Activated naive CD4-positive, alpha-beta T cell treated with anti-CD3 and anti-CD28 coated beads, Interleukin-2, amount 10 ng/mL, durations not matched to agents 7 days and 5 days (primary cell): ENCODE measurements around the gene CAMK2B.

Experiments
- CTCF ChIA-PET: fragments of 350-600 bp; sonication (Branson Sonifier 250); formaldehyde crosslinking; loops from one replicate; lab custom pipeline; 2021; ENCODE audit warnings: antibody characterized with exemption; lab: Charles Lee
- DNase-seq: peaks from one replicate; pipeline ENCODE4 v3.0.0-alpha.2; 2020
- H3K27ac Mint-ChIP-seq: one replicate; pipeline ENCODE4 v1.8.0; 2021; ENCODE audit warnings: mild to moderate bottlenecking, moderate library complexity, mixed read lengths
- H3K27me3 Mint-ChIP-seq: one replicate; pipeline ENCODE4 v1.8.0; 2021; ENCODE audit warnings: mild to moderate bottlenecking, mixed read lengths
- H3K36me3 Mint-ChIP-seq: one replicate; pipeline ENCODE4 v1.8.0; 2021; ENCODE audit warnings: mixed read lengths
- H3K4me1 Mint-ChIP-seq: one replicate; pipeline ENCODE4 v1.8.0; 2021; ENCODE audit warnings: mixed read lengths
- H3K4me3 Mint-ChIP-seq: one replicate; pipeline ENCODE4 v1.8.0; 2021; ENCODE audit warnings: mild to moderate bottlenecking, moderate library complexity, mixed read lengths
- H3K9me3 Mint-ChIP-seq: one replicate; pipeline ENCODE4 v1.8.0; 2021; ENCODE audit warnings: mixed read lengths

Gene CAMK2B

GRCh38 chr7:44324204-44324480, 1.3 kb downstream of the CAMK2B start:
- Mint-ChIP-seq H3K4me1 (peaks cover 4% of the 10 kb centered on the region), H3K27ac (no peak overlapping the region), H3K9me3 (no peaks in the 10 kb centered on the region), H3K4me3 (peak overlapping the region; percentile 52), H3K27me3 (peaks cover 72% of the 10 kb centered on the region), H3K36me3 (no peaks in the 10 kb centered on the region)
- CTCF ChIA-PET, result no interaction called here
- no peak for DNase-seq

DNA sequence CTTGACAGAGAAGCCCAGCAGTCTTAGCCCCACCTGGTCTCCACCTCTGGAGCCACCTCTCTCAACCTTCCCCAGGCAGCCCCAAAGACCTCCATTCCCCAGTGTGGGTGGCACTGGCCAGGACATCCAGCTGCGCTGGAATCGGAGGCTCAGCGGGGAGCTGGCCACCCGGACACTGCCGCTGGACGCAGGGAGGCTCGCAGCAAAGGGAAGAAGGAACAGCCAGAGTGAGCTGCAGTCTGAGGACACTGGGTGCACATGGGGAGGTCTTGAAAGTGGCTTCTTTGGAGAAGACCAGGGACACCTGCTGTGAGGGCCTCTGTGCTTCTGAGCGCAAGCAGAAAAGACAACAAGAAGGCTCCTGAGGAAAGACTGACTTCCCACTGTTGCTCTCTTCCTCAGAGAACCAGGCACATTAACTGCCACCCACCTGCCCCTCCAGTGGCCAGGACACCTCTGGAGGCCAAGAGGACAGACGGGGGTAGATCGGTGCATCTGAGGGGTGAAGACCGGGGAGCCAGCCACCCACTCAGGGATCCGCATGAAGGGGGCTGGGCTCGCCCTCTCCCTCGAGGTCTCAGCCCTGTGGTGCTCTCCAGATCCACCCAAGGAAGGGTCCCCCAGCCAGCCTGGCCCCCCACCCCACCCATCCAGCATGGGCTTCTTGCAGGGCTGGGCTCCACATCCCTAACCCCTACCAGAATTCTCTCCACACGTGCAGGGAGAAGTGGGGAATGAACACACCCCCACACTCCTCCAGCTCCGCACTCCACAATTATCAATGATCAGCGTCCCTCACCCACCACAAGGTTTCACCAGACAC, 1.8 kb downstream of the CAMK2B start:
- no peak for DNase-seq
- no peaks in the 10 kb centered on the region for H3K36me3 Mint-ChIP-seq
- peak overlapping the region; percentile 52 for H3K27ac Mint-ChIP-seq
- no peak overlapping the region for H3K4me3 Mint-ChIP-seq
- H3K4me1 Mint-ChIP-seq, result peaks cover 4% of the 10 kb centered on the region
- CTCF ChIA-PET, result no interaction called here
- H3K27me3 Mint-ChIP-seq, result peaks cover 70% of the 10 kb centered on the region
- no peaks in the 10 kb centered on the region for H3K9me3 Mint-ChIP-seq

GRCh38 chr7:44322631-44323363, 2.6 kb downstream of the CAMK2B start:
- CTCF ChIA-PET, result no interaction called here
- Mint-ChIP-seq H3K9me3 (no peaks in the 10 kb centered on the region), H3K4me1 (peaks cover 4% of the 10 kb centered on the region), H3K36me3 (no peaks in the 10 kb centered on the region), H3K27me3 (peaks cover 73% of the 10 kb centered on the region), H3K4me3 (no peak overlapping the region), H3K27ac (no peak overlapping the region)
- DNase-seq, result no peak

- H3K36me3 Mint-ChIP-seq, result no peaks in the 10 kb centered on the region
- CTCF ChIA-PET, result interaction anchor here (0.7 kb wide), 1 partner anchor 8 kb away, joined by 3 read pairs; no protein-coding TSS in a partner anchor
These were observed 3.6 kb downstream of the CAMK2B start for GRCh38 chr7:44321796-44322195.

DNA sequence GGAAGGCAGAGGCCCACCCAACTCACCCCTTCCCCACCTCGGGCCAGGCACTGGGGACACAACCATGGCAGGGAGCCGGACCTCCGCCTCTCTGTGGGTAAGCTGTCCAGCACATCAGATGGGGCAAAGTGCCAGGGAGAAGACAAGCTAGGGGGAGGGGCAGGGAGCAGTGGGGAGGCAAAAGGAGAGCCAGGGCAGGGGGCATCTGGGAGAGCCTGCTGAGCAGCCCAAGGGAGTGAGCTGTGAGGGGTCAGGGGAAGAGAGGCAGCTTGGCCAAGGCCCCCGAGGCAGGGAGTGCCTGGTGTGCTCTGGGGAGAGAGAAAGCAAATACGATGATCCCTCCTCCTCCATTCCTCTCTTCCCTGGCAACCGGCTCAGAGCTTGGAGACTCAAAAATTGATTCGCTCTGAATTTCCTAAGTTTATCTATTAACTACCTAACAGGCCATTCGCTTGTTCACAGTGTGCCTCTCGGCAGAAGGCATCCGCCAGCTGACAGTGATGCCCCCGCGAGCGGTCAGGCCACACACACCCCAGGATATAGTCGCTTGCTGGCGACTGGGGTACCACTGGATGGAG, 4.5 kb downstream of the CAMK2B start:
- no peaks in the 10 kb centered on the region for H3K36me3 Mint-ChIP-seq
- no peak overlapping the region for H3K27ac Mint-ChIP-seq
- no peak for DNase-seq
- peaks cover 2% of the 10 kb centered on the region for H3K4me1 Mint-ChIP-seq
- CTCF ChIA-PET, result interaction anchor here (0.7 to 1.6 kb wide), 2 partner anchors 9 to 80 kb away, joined by 3 to 4 read pairs; no protein-coding TSS in a partner anchor
- H3K27me3 Mint-ChIP-seq, result peaks cover 57% of the 10 kb centered on the region
- no peak overlapping the region for H3K4me3 Mint-ChIP-seq
- no peaks in the 10 kb centered on the region for H3K9me3 Mint-ChIP-seq

More at GRCh38 chr7:44321796-44322195, 3.6 kb downstream of the CAMK2B start:
- H3K4me3 Mint-ChIP-seq, result no peak overlapping the region
- no peaks in the 10 kb centered on the region for H3K9me3 Mint-ChIP-seq
- peaks cover 4% of the 10 kb centered on the region for H3K4me1 Mint-ChIP-seq
- peaks cover 63% of the 10 kb centered on the region for H3K27me3 Mint-ChIP-seq
- no peak for DNase-seq
- H3K27ac Mint-ChIP-seq, result no peak overlapping the region

GRCh38 chr7:44320141-44320540, 5.3 kb downstream of the CAMK2B start:
- H3K27me3 Mint-ChIP-seq, result peaks cover 52% of the 10 kb centered on the region
- H3K27ac Mint-ChIP-seq, result no peak overlapping the region
- H3K4me1 Mint-ChIP-seq, result no peaks in the 10 kb centered on the region
- no peaks in the 10 kb centered on the region for H3K9me3 Mint-ChIP-seq
- CTCF ChIA-PET, result interaction anchor here (1.6 kb wide), 1 partner anchor 79 kb away, joined by 4 read pairs; no protein-coding TSS in a partner anchor
- H3K36me3 Mint-ChIP-seq, result no peaks in the 10 kb centered on the region
- no peak overlapping the region for H3K4me3 Mint-ChIP-seq
- DNase-seq, result no peak

GRCh38 chr7:44318332-44318731, 7.1 kb downstream of the CAMK2B start:
- Mint-ChIP-seq H3K4me3 (no peak overlapping the region), H3K27me3 (peaks cover 43% of the 10 kb centered on the region), H3K4me1 (no peaks in the 10 kb centered on the region), H3K36me3 (no peaks in the 10 kb centered on the region), H3K27ac (no peak overlapping the region), H3K9me3 (no peaks in the 10 kb centered on the region)
- no peak for DNase-seq
- CTCF ChIA-PET, result no interaction called here

DNA sequence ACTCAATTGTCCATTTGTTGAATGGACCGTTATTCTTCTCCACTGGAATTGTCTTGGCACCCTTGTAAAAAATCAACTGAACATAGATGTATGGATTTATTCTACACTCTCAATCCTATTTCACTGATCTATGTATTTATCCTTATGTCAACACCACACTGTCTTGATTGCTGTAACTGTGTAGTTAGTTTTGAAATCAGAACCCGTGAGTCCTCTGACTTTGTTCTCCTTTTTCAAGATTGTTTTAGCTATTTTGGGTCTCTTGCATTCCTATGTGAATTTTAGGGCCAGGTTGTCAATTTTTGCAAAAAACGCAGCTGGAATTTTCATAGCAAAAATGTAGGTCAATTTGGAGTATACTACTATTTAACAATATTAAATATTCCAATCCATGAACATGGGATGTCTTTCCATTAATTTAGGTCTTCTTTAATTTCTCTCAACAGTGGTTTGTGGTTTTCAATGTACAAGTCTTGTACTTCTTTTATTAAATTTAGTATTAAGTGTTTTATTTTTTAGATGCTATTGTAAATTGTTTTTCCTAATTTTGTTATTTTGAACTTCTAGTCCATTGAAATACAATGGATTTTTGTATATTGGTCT, 10.0 kb downstream of the CAMK2B start:
- Mint-ChIP-seq H3K4me3 (no peak overlapping the region), H3K9me3 (no peaks in the 10 kb centered on the region), H3K4me1 (no peaks in the 10 kb centered on the region), H3K36me3 (no peaks in the 10 kb centered on the region), H3K27me3 (peaks cover 41% of the 10 kb centered on the region), H3K27ac (no peak overlapping the region)
- CTCF ChIA-PET, result no interaction called here
- DNase-seq, result no peak

DNA sequence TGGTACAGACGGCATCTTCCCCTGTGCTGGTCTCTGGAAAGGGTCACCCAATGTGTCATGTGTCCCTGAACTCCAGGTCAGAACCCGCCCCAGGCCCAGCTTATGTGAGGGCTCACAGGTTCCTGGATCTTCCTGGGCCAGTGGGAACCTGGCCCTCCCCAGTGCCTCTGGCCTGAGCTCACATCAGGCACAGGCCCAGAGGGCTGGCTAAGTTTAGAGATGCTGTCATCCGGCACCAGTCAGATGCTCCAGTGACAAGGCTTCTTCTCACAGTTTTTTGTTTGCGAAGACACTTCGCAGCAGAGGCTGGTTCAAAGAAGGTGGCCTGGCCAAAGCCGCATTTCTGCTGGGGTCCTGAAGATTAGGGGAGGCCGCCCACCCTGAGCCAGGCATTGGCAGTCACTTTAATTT, 11.8 kb downstream of the CAMK2B start:
- Mint-ChIP-seq H3K27ac (no peak overlapping the region), H3K9me3 (no peaks in the 10 kb centered on the region), H3K4me3 (no peak overlapping the region), H3K4me1 (peaks cover 2% of the 10 kb centered on the region), H3K36me3 (no peaks in the 10 kb centered on the region), H3K27me3 (peaks cover 58% of the 10 kb centered on the region)
- DNase-seq, result no peak
- CTCF ChIA-PET, result no interaction called here

- Mint-ChIP-seq H3K27ac (no peak overlapping the region), H3K4me1 (peaks cover 2% of the 10 kb centered on the region), H3K9me3 (no peaks in the 10 kb centered on the region), H3K36me3 (no peaks in the 10 kb centered on the region), H3K27me3 (peaks cover 58% of the 10 kb centered on the region), H3K4me3 (no peak overlapping the region)
- no peak for DNase-seq
- CTCF ChIA-PET, result no interaction called here
These were observed 12.4 kb downstream of the CAMK2B start for GRCh38 chr7:44313016-44313415.

- H3K4me3 Mint-ChIP-seq, result no peak overlapping the region
- no peak overlapping the region for H3K27ac Mint-ChIP-seq
- CTCF ChIA-PET, result no interaction called here
- DNase-seq, result no peak
- no peaks in the 10 kb centered on the region for H3K36me3 Mint-ChIP-seq
- peaks cover 2% of the 10 kb centered on the region for H3K4me1 Mint-ChIP-seq
- peaks cover 61% of the 10 kb centered on the region for H3K27me3 Mint-ChIP-seq
- H3K9me3 Mint-ChIP-seq, result no peaks in the 10 kb centered on the region
These were observed 13.6 kb downstream of the CAMK2B start for GRCh38 chr7:44311561-44312495.

GRCh38 chr7:44310221-44310848, 15.1 kb downstream of the CAMK2B start:
- no peak overlapping the region for H3K27ac Mint-ChIP-seq
- no peaks in the 10 kb centered on the region for H3K9me3 Mint-ChIP-seq
- peak overlapping the region; percentile 7 for H3K4me3 Mint-ChIP-seq
- no peak for DNase-seq
- peaks cover 2% of the 10 kb centered on the region for H3K4me1 Mint-ChIP-seq
- CTCF ChIA-PET, result no interaction called here
- no peaks in the 10 kb centered on the region for H3K36me3 Mint-ChIP-seq
- peaks cover 70% of the 10 kb centered on the region for H3K27me3 Mint-ChIP-seq
